IMR-90 (cell line): Measurements from ENCODE around the gene ART4. TPM values are rescaled to one million over a fixed set of nuclear protein-coding genes. Genes with fewer than 3 reads are reported as not detected.

ENCODE experiments used
- ATAC-seq: fragments of 200-7000 bp; cut with Tn5 transposase; 2 replicates; pipeline ENCODE4 v1.9.1; 2020; ENCODE audit warnings: low read depth, mild to moderate bottlenecking, moderate library complexity
- BruUV-seq: library from RNA; stranded (reverse); fragments of 400-500 nt; replicated peaks from 2 replicates; lab custom pipeline; 2021; lab: Mats Ljungman, UMichigan
- CTCF ChIA-PET: fragments of 300-600 bp; formaldehyde crosslinking; extraction: SDS; loops from one replicate; lab custom pipeline; 2021; ENCODE audit warnings: antibody characterized with exemption; lab: Yijun Ruan, JAX
- POLR2A ChIA-PET: fragments of 300-600 bp; sonication (Branson Sonifier 250); formaldehyde crosslinking; loops from one replicate; lab custom pipeline; 2022; ENCODE audit warnings: antibody characterized with exemption; ENCODE audit not compliant: unreplicated experiment; lab: Charles Lee
- DNase-seq: peaks from one replicate; pipeline ENCODE4 v3.0.0; 2013
- H2AFZ ChIP-seq: replicated peaks from 2 replicates; pipeline ENCODE3; 2013; ENCODE audit warnings: low read length, mild to moderate bottlenecking; ENCODE audit not compliant: poor library complexity
- H2AK5ac ChIP-seq: 2 replicates; pipeline ENCODE4 v1.6.1; 2013; ENCODE audit warnings: low read depth, low read length, inconsistent platforms
- H2AK9ac ChIP-seq: replicated peaks from 2 replicates; pipeline ENCODE3; 2013; ENCODE audit warnings: mild to moderate bottlenecking, low read depth, low read length, moderate library complexity; ENCODE audit not compliant: poor library complexity
- H2BK120ac ChIP-seq: 2 replicates; pipeline ENCODE4 v1.6.1; 2013; ENCODE audit warnings: low read depth, low read length, inconsistent platforms
- H2BK15ac ChIP-seq: 3 replicates; pipeline ENCODE4 v1.6.1; 2013; ENCODE audit warnings: low read depth, low read length, inconsistent platforms
- H2BK20ac ChIP-seq: 2 replicates; pipeline ENCODE4 v1.6.1; 2013; ENCODE audit warnings: low read depth, mild to moderate bottlenecking, inconsistent platforms, low read length, moderate library complexity
- H2BK5ac ChIP-seq: 2 replicates; pipeline ENCODE4 v1.6.1; 2013; ENCODE audit warnings: mild to moderate bottlenecking, low read depth, low read length, inconsistent platforms; ENCODE audit not compliant: poor library complexity, severe bottlenecking
- H3K14ac ChIP-seq: replicated peaks from 2 replicates; pipeline ENCODE4 v1.6.1; 2013; ENCODE audit warnings: low read depth, low read length, inconsistent platforms
- H3K18ac ChIP-seq: 2 replicates; pipeline ENCODE4 v1.6.1; 2013; ENCODE audit warnings: low read depth, low read length, control low read depth
- H3K23ac ChIP-seq: 2 replicates; pipeline ENCODE4 v1.6.1; 2013; ENCODE audit warnings: low read depth, low read length, inconsistent platforms
- H3K27ac ChIP-seq: 2 replicates; pipeline ENCODE4 v1.5.1; 2013; ENCODE audit warnings: mild to moderate bottlenecking, control low read depth, low read length; ENCODE audit not compliant: insufficient read depth
- H3K27me3 ChIP-seq: 2 replicates; pipeline ENCODE4 v1.6.1; 2013; ENCODE audit warnings: low read length; ENCODE audit not compliant: control insufficient read depth, insufficient read depth
- H3K36me3 ChIP-seq: 2 replicates; pipeline ENCODE4 v1.6.1; 2013; ENCODE audit warnings: low read length, mixed read lengths; ENCODE audit not compliant: control insufficient read depth, insufficient read depth
- H3K4ac ChIP-seq: 2 replicates; pipeline ENCODE4 v1.6.1; 2013; ENCODE audit warnings: low read depth, low read length, inconsistent platforms
- H3K4me1 ChIP-seq: 2 replicates; pipeline ENCODE4 v1.6.1; 2013; ENCODE audit warnings: low read length, mixed read lengths; ENCODE audit not compliant: control insufficient read depth, insufficient read depth
- H3K4me2 ChIP-seq: 2 replicates; pipeline ENCODE4 v1.6.1; 2013; ENCODE audit warnings: low read depth, mild to moderate bottlenecking, control low read depth, low read length, moderate library complexity
- H3K4me3 ChIP-seq: 2 replicates; pipeline ENCODE4 v1.5.1; 2013; ENCODE audit warnings: low read depth, mild to moderate bottlenecking, control low read depth, low read length, moderate library complexity; ENCODE audit not compliant: insufficient read depth
- H3K56ac ChIP-seq: 2 replicates; pipeline ENCODE4 v1.6.1; 2013; ENCODE audit warnings: low read length, inconsistent platforms; ENCODE audit not compliant: insufficient read depth; ENCODE audit errors: extremely low read depth
- H3K79me1 ChIP-seq, 2 experiments: 2 replicates each; pipeline ENCODE4 v1.6.1; 2013; ENCODE audit warnings: low read length in 2 of 2, inconsistent platforms in 1 of 2, low read depth in 1 of 2
- H3K9ac ChIP-seq: 2 replicates; pipeline ENCODE4 v1.6.1; 2013; ENCODE audit warnings: low read depth, low read length, control low read depth
- H3K9me1 ChIP-seq: 2 replicates; pipeline ENCODE4 v1.6.1; 2013; ENCODE audit warnings: low read length, inconsistent platforms; ENCODE audit not compliant: insufficient read depth
- H3K9me3 ChIP-seq: 2 replicates; pipeline ENCODE4 v1.6.1; 2013; ENCODE audit warnings: low read length; ENCODE audit not compliant: control insufficient read depth, insufficient read depth
- H4K20me1 ChIP-seq: 2 replicates; pipeline ENCODE4 v1.6.1; 2013; ENCODE audit warnings: low read length, inconsistent platforms; ENCODE audit not compliant: insufficient read depth
- H4K5ac ChIP-seq: 2 replicates; pipeline ENCODE4 v1.6.1; 2013; ENCODE audit warnings: mild to moderate bottlenecking, low read depth, low read length, control low read depth
- H4K8ac ChIP-seq, 2 experiments: 2 replicates each; pipeline ENCODE4 v1.6.1; 2013; ENCODE audit warnings: low read depth in 2 of 2, low read length in 2 of 2, control low read depth in 1 of 2, inconsistent platforms in 1 of 2
- H4K91ac ChIP-seq: 2 replicates; pipeline ENCODE4 v1.6.1; 2013; ENCODE audit warnings: low read depth, low read length, inconsistent platforms; ENCODE audit not compliant: insufficient read depth
- BHLHE40 ChIP-seq: fragments of 150-350 bp; IDR thresholded peaks from 2 replicates; pipeline ENCODE4 v1.6.1; 2016; ENCODE audit warnings: mild to moderate bottlenecking, low read depth, low read length
- CEBPB ChIP-seq: IDR thresholded peaks from 2 replicates; pipeline ENCODE4 v1.6.1; 2012; ENCODE audit warnings: low read depth, low read length, improper control_type of control experiment
- CHD1 ChIP-seq: IDR thresholded peaks from 2 replicates; pipeline ENCODE4 v1.6.1; 2012; ENCODE audit warnings: low read depth, low read length, improper control_type of control experiment
- CTCF ChIP-seq: conservative IDR thresholded peaks from 2 replicates; pipeline ENCODE4 v1.5.1; 2012; ENCODE audit warnings: mild to moderate bottlenecking, low read depth, low read length, improper control_type of control experiment
- ELK1 ChIP-seq: fragments of 150-350 bp; IDR thresholded peaks from 2 replicates; pipeline ENCODE4 v1.6.1; 2016; ENCODE audit warnings: low read depth, mild to moderate bottlenecking, low read length, moderate library complexity, borderline replicate concordance
- FOS ChIP-seq: fragments of 150-350 bp; IDR thresholded peaks from 2 replicates; pipeline ENCODE4 v1.6.1; 2016; ENCODE audit warnings: low read depth, low read length
- MAFK ChIP-seq: IDR thresholded peaks from 2 replicates; pipeline ENCODE4 v1.6.1; 2012; ENCODE audit warnings: low read depth, low read length, improper control_type of control experiment
- NFE2L2 ChIP-seq: fragments of 150-350 bp; IDR thresholded peaks from 2 replicates; pipeline ENCODE4 v1.6.1; 2016; ENCODE audit warnings: low read depth, mild to moderate bottlenecking, low read length
- POLR2A ChIP-seq: IDR thresholded peaks from 2 replicates; pipeline ENCODE4 v1.6.1; 2012; ENCODE audit warnings: mild to moderate bottlenecking, low read depth, low read length
- RAD21 ChIP-seq: IDR thresholded peaks from 2 replicates; pipeline ENCODE4 v1.6.1; 2012; ENCODE audit warnings: low read length, improper control_type of control experiment
- RCOR1 ChIP-seq: IDR thresholded peaks from 2 replicates; pipeline ENCODE4 v1.6.1; 2012; ENCODE audit warnings: mild to moderate bottlenecking, low read length, improper control_type of control experiment; ENCODE audit not compliant: insufficient replicate concordance
- RFX5 ChIP-seq: IDR thresholded peaks from 2 replicates; pipeline ENCODE4 v1.8.0; 2012; ENCODE audit warnings: low read depth, mild to moderate bottlenecking, low read length, moderate library complexity
- SMC3 ChIP-seq: fragments of 150-350 bp; IDR thresholded peaks from 2 replicates; pipeline ENCODE4 v1.6.1; 2016; ENCODE audit warnings: low read depth, mild to moderate bottlenecking, antibody characterized with exemption, low read length, moderate library complexity
- USF2 ChIP-seq: fragments of 150-350 bp; IDR thresholded peaks from 2 replicates; pipeline ENCODE4 v1.6.1; 2017; ENCODE audit warnings: mild to moderate bottlenecking, antibody characterized with exemption, low read length, low read depth
- WGBS, 2 experiments: methylation state at CpG; one replicate each; pipeline versions ENCODE4 v1.1.5 to v1.1.7; 2013; ENCODE audit warnings: missing lambda C conversion rate in 2 of 2; ENCODE audit not compliant: insufficient read length in 1 of 2; ENCODE audit errors: extremely low coverage in 2 of 2; 5-methylcytosine and 5-hydroxymethylcytosine counted together
- dilution Hi-C: fragments of 300-500 bp; cut with HindIII; formaldehyde crosslinking; loops from one replicate; pipeline ENCODE4 v1.14.3; 2018; ENCODE audit warnings: low sequenced_read_pairs; ENCODE audit not compliant: unreplicated experiment
- in situ Hi-C: fragments of 300-500 bp; cut with MboI; formaldehyde crosslinking; loops from 3 replicates; pipeline ENCODE4 v1.14.3; 2019; ENCODE audit warnings: low sequenced_read_pairs, inconsistent platforms, mixed read lengths
- intact Hi-C: fragments of 100-400 bp; cut with micrococcal nuclease; formaldehyde crosslinking; loops from 2 replicates; pipeline ENCODE4 v1.10.0; 2022
- polyA plus RNA-seq, 3 experiments: library from polyadenylated mRNA; depleted of rRNA; stranded (reverse); fragments of >200 nt; gene quantifications; 2 replicates each; pipeline ENCODE4 v1.2.3, GENCODE V29; 2012; ENCODE audit warnings: low replicate concordance in 1 of 3
- total RNA-seq: library from RNA; depleted of rRNA; stranded (reverse); fragments of >200 nt; gene quantifications from 2 replicates; pipeline ENCODE4 v1.2.3, GENCODE V29; 2012

The ART4 gene
- total and polyA plus RNA-seq, 2 of the 4 experiments (the other 2 are of a cell fraction): not detected

DNA sequence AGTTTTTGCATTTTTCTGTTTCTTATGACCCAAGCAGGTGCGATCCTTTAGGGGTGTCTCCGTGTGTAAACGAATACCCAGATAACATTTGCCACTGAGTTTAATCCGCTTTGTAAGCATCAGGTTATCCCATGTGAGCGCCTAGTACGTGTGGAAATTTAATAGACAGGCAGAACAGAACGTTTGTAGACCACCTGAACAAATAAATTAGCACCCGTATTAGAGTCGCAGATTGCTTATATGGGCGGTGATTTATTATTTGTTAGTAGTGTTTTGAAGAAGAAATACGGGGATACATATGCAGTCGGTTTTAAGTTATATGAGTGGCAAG is 39.5 kb downstream of the ART4 start:
- peak overlapping the region; percentile 69 for H3K4me3 ChIP-seq
- H3K4me1 ChIP-seq: no peaks in the 10 kb centered on the region
- H3K56ac ChIP-seq: peak overlapping the region; percentile 97
- ATAC-seq (peak; percentile 9), DNase-seq (no peak)
- WGBS, 2 experiments: 0% methylated on average over 8 of the region's 12 CpGs; no CpG with 5 or more reads in 1 of the 2 experiments
- peak overlapping the region; percentile 56; the same call in 1 of the 2 replicates for H3K4ac ChIP-seq
- peak overlapping the region; percentile 69 to 95 for H4K8ac ChIP-seq
- ChIA-PET CTCF (interaction anchor here (1.1 kb wide), 1 partner anchor 41 kb away, joined by 3 read pairs; no protein-coding TSS in a partner anchor), POLR2A (no interaction called here)
- H3K4me2 ChIP-seq: peak overlapping the region; percentile 73
- peak overlapping the region; percentile 44 for H2BK120ac ChIP-seq
- H3K9ac ChIP-seq: peak overlapping the region; percentile 87
- H3K9me3 ChIP-seq: no peaks in the 10 kb centered on the region
- no peaks in the 10 kb centered on the region for H3K27me3 ChIP-seq
- H2AK5ac ChIP-seq: no peak overlapping the region
- intact Hi-C loops: loop anchor here (1.0 to 2.0 kb wide), 2 partner anchors 29 to 33 kb away; a partner anchor contains a TSS
- H4K5ac ChIP-seq: peak overlapping the region; percentile 42; the same call in 1 of the 2 replicates
- H2AK9ac ChIP-seq: no peak overlapping the region
- H2BK15ac ChIP-seq: no peak overlapping the region
- peak overlapping the region; percentile 78 for H2BK5ac ChIP-seq
- H3K23ac ChIP-seq: peak overlapping the region; percentile 89
- peak overlapping the region; percentile 44; the same call in 1 of the 2 replicates for H3K18ac ChIP-seq
- in situ Hi-C loops: no loop called here
- no peaks in the 10 kb centered on the region for H4K20me1 ChIP-seq
- H3K14ac ChIP-seq: peak overlapping the region; percentile 90
- dilution Hi-C loops: no loop called here
- H3K79me1 ChIP-seq: peaks cover 4 to 10% of the 10 kb centered on the region in 2 experiments; a peak in 3 of 4 replicates
- BruUV-seq: no TSS peak
- no peak for TF ChIP-seq NFE2L2
- TF ChIP-seq CTCF: no peak
- TF ChIP-seq RFX5: no peak
- no peak for TF ChIP-seq USF2
- no peak for TF ChIP-seq CEBPB
- no peak for TF ChIP-seq MAFK
- no peak for TF ChIP-seq FOS
- no peak for TF ChIP-seq RAD21
- no peak for TF ChIP-seq SMC3
- no peak for TF ChIP-seq BHLHE40
- no peak for TF ChIP-seq CHD1
- no peak for TF ChIP-seq RCOR1
- TF ChIP-seq ELK1: no peak
- TF ChIP-seq POLR2A: no peak
- H3K9me1 ChIP-seq: no peaks in the 10 kb centered on the region
- H2AFZ ChIP-seq: peak overlapping the region; percentile 80
- H3K36me3 ChIP-seq: peaks cover 3% of the 10 kb centered on the region; the same call in 1 of the 2 replicates
- peak overlapping the region; percentile 56; the same call in 1 of the 2 replicates for H4K91ac ChIP-seq
- peak overlapping the region; percentile 22; the same call in 1 of the 2 replicates for H2BK20ac ChIP-seq
- H3K27ac ChIP-seq: peak overlapping the region; percentile 27
